Measurements from ENCODE around the gene NIPAL3.
"Not testable (repeated sequence)": the region's sequence is repeated elsewhere in the genome, so short reads cannot be mapped to it uniquely, and the experiment has no call there.

Gene NIPAL3

GRCh38 chr1:24517898-24518297 is 102.3 kb downstream of the NIPAL3 start:
- no peak for DNase-seq (ENCODE audit: low read depth)

GRCh38 chr1:24520282-24520681 is 104.7 kb downstream of the NIPAL3 start:
- DNase-seq (ENCODE audit: low read depth): not testable (repeated sequence)
